ENCODE results near the gene EXOC3L4. TPM values are rescaled to one million over a fixed set of nuclear protein-coding genes. Genes with fewer than 3 reads are reported as not detected.

Gene EXOC3L4
- total and polyA plus RNA-seq, 9 of the 15 experiments (the other 6 are each of a cell fraction or from before 2014, with no cell fraction given), result 0.10 to 6.7 (median 0.98) TPM; not detected in 1

- TF ChIP-seq ZBTB49 (CRISPR knock-in tag; IDR thresholded peaks at IDR 0.05; ENCODE audit: borderline replicate concordance) (no peak), FOS (IDR thresholded peaks at IDR 0.05; ENCODE audit: extremely low read depth, insufficient read length) (no peak), THAP7 (CRISPR knock-in tag; IDR thresholded peaks at IDR 0.05) (no peak), HNRNPH1 (optimal IDR thresholded peaks at IDR 0.05; ENCODE audit: low read depth, low read length) (no peak), MLX (CRISPR knock-in tag; conservative IDR thresholded peaks at IDR 0.05) (no peak), SRSF1 (IDR thresholded peaks at IDR 0.05; ENCODE audit: low read depth, low read length) (no peak), SP2 (IDR thresholded peaks at IDR 0.05; ENCODE audit: extremely low read depth, low read depth, low read length, poor library complexity, severe bottlenecking) (no peak), RREB1 (CRISPR knock-in tag; IDR thresholded peaks at IDR 0.05) (peak; percentile 70; the same call in 1 of the 2 replicates), DDX20 (tag; IDR thresholded peaks at IDR 0.05; ENCODE audit: low read depth) (no peak), NONO (IDR thresholded peaks at IDR 0.05; ENCODE audit: low read depth in 2 of 2, low read length in 1 of 2) (no peak), RFX1 (IDR thresholded peaks at IDR 0.05) (no peak; the same call in 1 of the 2 replicates), TCFL5 (CRISPR knock-in tag; conservative IDR thresholded peaks at IDR 0.05) (no peak), KDM1A (IDR thresholded peaks at IDR 0.05) (peak in 1 of 2 experiments; percentile 78; a peak in 2 of 4 replicates), ZNF354B (CRISPR knock-in tag; IDR thresholded peaks at IDR 0.05) (no peak), CC2D1A (IDR thresholded peaks at IDR 0.05) (no peak), NR2C1 (IDR thresholded peaks at IDR 0.05) (no peak), NR2C1 (tag; IDR thresholded peaks at IDR 0.05) (0 out of 2 replicates have a peak, but pooled peaks have one; percentile 22)
These were observed 27.5 kb downstream of the EXOC3L4 start (continued) for GRCh38 chr14:103121846-103122584.
